Sigmoid colon (tissue), 7 donors: ENCODE measurements around the gene TBL1XR1. TPM values are rescaled to one million over a fixed set of nuclear protein-coding genes. Genes with fewer than 3 reads are reported as not detected.

Experiments
- DNase-seq: peaks from one replicate; pipeline ENCODE4 v3.0.0-alpha.2; 2019
- H3K27ac ChIP-seq, 4 donors: fragments of 200-600 bp; sonication (generic); one replicate each; pipeline ENCODE4 v1.5.1; 2016 to 2019; ENCODE audit warnings: mild to moderate bottlenecking in 1 of 4
- H3K27me3 ChIP-seq, 3 donors: fragments of 200-600 bp; sonication (generic); one replicate each; pipeline ENCODE4 v1.5.1; 2019; ENCODE audit warnings: mild to moderate bottlenecking in 1 of 3
- H3K36me3 ChIP-seq, 4 donors: fragments of 200-600 bp; sonication (generic); one replicate each; pipeline ENCODE4 v1.5.1; 2016 to 2019
- H3K4me1 ChIP-seq, 4 donors: fragments of 200-600 bp; sonication (generic); one replicate each; pipeline ENCODE4 v1.5.1; 2017 to 2019
- H3K4me3 ChIP-seq, 4 donors: fragments of 200-600 bp; sonication (generic); one replicate each; pipeline ENCODE4 v1.5.1; 2017 to 2019; ENCODE audit warnings: mild to moderate bottlenecking in 2 of 4, moderate library complexity in 1 of 4
- H3K9me3 ChIP-seq, 4 donors: fragments of 200-600 bp in 3 of 4; sonication (generic) in 3 of 4; one replicate each; pipeline versions ENCODE4 v1.5.1 to v1.6.1; 2013 to 2019
- EP300 ChIP-seq, 4 donors: sonication (generic); formaldehyde crosslinking; IDR thresholded peaks; one replicate each; pipeline ENCODE4 v1.6.1; 2017; ENCODE audit warnings: antibody characterized with exemption in 4 of 4
- POLR2A ChIP-seq, 2 donors: fragments of 450-650 bp; IDR thresholded peaks; one replicate each; pipeline ENCODE4 v1.6.1; 2016; ENCODE audit warnings: antibody characterized with exemption in 2 of 2, mild to moderate bottlenecking in 2 of 2, moderate library complexity in 2 of 2
- POLR2AphosphoS5 ChIP-seq, 4 donors: sonication (generic); formaldehyde crosslinking; IDR thresholded peaks; one replicate each; pipeline ENCODE4 v1.6.1; 2017; ENCODE audit warnings: antibody characterized with exemption in 4 of 4
- WGBS, 2 donors: extraction: QIAGEN DNeasy Blood & Tissue Kit; methylation state at CpG; one replicate each; pipeline ENCODE4 v1.1.7; 2013; 5-methylcytosine and 5-hydroxymethylcytosine counted together
- intact Hi-C: fragments of 100-400 bp; cut with DNase I; formaldehyde crosslinking; loops from one replicate; pipeline ENCODE4 v1.15.1; 2023
- polyA plus RNA-seq, 3 donors: library from polyadenylated mRNA; stranded (reverse); fragments of 200-250 nt; gene quantifications; one replicate each; pipeline ENCODE4 v1.2.3, GENCODE V29; 2013
- total RNA-seq, 4 donors: library from RNA; depleted of rRNA; stranded (reverse); fragments of >200 nt; gene quantifications; one replicate each; pipeline ENCODE4 v1.1.0, GENCODE V29; 2016
- TF ChIP-seq, protein P1 (sequence below), 4 experiments: fragments of 450-650 bp in 3 of 4; fragments of 200-600 bp in 1 of 4; IDR thresholded peaks; one replicate each; pipeline ENCODE4 v1.5.1; 2016 to 2019; ENCODE audit warnings: antibody characterized with exemption in 4 of 4, mild to moderate bottlenecking in 3 of 4, moderate library complexity in 2 of 4
- donor health status: healthy with polysubstance abuse.
- donor health status: Bipolar disorder and iron deficiency.
- donor health status: healthy.

Gene TBL1XR1
- total and polyA plus RNA-seq, 7 donors = 20.4 to 131 (median 88.9) TPM

DNA sequence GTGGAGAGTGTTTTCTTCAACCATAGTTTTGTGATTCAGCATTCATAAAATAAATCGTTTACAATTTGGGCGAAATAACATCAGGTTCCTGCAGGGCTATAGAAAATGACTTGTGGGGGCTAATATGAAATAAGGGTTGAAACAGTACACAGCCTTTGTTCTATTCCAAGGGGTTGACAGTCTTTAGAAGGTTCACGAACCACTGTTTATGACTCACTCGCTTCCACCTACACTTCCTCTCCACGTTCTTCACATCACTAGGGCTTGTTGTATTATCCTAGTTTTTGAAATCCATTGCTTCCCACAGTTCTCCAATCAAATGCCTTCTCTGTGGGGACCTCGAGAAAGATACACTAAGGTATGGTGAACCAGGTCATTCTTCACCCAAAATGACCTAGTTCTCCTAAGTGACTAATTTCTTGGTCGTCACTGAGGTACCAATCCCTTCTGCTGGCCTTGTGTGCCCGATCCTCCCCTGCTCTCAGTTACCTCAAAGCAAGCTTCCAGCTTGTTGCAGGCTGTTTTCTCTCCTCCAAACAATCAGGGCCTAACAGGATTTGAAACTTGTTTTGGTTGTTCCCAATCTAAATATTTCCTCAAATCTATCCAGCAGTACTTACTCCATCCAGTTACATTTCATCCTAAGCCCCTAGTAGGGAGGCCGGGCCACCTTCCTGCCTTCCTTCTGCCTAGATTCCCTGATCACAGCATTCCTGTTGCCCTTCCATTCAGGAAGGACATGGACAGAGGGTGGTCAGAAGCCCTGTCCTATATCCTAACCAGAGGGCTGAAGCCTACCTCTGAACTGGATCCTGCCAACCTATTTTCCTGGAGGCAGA lies 23.1 kb upstream of the TBL1XR1 start:
- Histone ChIP-seq H3K9me3 (no peaks in the 10 kb centered on the region), H3K36me3 (no peaks in the 10 kb centered on the region), H3K4me3 (no peak overlapping the region), H3K4me1 (no peaks in the 10 kb centered on the region), H3K27ac (no peak overlapping the region), H3K27me3 (no peaks in the 10 kb centered on the region)
- WGBS, 2 donors = 76 to 83% methylated on average over 9 of the region's 9 CpGs
- intact Hi-C loops = no loop called here
- DNase-seq = no peak
- no peak for TF ChIP-seq EP300 (IDR thresholded peaks at IDR 0.05)
- TF ChIP-seq POLR2AphosphoS5 (IDR thresholded peaks at IDR 0.05) = no peak
- TF ChIP-seq, protein P1, sequence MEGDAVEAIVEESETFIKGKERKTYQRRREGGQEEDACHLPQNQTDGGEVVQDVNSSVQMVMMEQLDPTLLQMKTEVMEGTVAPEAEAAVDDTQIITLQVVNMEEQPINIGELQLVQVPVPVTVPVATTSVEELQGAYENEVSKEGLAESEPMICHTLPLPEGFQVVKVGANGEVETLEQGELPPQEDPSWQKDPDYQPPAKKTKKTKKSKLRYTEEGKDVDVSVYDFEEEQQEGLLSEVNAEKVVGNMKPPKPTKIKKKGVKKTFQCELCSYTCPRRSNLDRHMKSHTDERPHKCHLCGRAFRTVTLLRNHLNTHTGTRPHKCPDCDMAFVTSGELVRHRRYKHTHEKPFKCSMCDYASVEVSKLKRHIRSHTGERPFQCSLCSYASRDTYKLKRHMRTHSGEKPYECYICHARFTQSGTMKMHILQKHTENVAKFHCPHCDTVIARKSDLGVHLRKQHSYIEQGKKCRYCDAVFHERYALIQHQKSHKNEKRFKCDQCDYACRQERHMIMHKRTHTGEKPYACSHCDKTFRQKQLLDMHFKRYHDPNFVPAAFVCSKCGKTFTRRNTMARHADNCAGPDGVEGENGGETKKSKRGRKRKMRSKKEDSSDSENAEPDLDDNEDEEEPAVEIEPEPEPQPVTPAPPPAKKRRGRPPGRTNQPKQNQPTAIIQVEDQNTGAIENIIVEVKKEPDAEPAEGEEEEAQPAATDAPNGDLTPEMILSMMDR (IDR thresholded peaks at IDR 0.05) = no peak
- TF ChIP-seq POLR2A (IDR thresholded peaks at IDR 0.05) = no peak

DNA sequence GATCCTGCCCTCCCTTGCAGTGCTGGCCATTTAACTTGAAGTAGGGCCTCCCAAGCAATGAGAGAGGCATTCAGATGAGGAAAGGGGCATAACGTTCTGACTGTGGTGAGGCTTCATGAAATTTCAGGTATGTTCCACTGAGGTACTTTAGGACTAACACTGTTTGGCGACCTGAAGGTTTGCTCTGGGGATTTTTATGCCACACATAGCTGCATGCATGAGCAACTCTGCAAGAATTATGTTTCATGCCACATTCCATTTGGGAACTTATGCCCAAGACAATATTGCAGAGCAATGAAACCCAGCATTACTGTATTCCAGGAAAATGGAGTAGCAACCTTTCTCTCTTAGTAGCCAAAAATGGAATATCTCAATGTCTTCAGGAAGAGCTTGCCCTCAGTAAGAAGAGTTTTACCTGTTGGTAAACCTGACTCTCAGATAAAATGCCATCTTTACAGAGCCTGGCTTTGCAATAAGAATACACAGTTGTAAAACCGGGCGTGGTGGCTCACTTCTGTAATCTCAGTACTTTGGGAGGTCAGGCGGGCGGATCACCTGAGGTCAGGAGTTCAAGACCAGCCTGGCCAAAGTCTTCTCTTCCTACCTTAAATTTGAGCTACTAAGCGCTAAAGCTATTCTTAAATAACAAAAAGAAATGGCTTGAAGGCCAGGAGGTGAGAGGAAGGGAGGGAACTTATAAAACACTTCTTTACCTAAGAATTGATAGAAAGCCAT lies 16.7 kb upstream of the TBL1XR1 start:
- Histone ChIP-seq H3K27me3 (no peaks in the 10 kb centered on the region), H3K27ac (no peak overlapping the region)
- intact Hi-C loops = no loop called here

DNA sequence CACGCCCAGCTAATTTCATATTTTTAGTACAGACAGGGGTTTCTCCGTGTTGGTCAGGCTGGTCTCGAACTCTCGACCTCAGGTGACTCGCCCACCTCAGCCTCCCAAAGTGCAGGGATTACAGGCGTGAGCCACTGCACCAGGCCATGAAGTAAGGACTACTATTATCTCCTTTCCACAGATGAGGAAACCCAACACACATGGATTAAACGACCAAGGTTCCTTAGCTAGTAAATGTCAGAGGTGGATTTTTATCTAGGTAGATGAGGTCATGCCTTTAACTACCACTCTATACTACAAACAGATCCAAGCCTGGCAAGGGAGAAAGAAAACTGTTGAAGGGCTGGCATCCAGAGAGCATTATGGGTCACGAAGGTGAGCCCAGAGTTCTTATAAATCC lies 15.5 kb upstream of the TBL1XR1 start:
- H3K4me1 ChIP-seq = no peaks in the 10 kb centered on the region
- intact Hi-C loops = no loop called here

More for the DNA sequence above, 16.7 kb upstream of the TBL1XR1 start:
- Histone ChIP-seq H3K4me1 (no peaks in the 10 kb centered on the region), H3K4me3 (no peak overlapping the region), H3K36me3 (no peaks in the 10 kb centered on the region), H3K9me3 (no peaks in the 10 kb centered on the region)
- TF ChIP-seq, protein P1 (IDR thresholded peaks at IDR 0.05) = no peak
- TF ChIP-seq POLR2A (IDR thresholded peaks at IDR 0.05) (no peak), POLR2AphosphoS5 (IDR thresholded peaks at IDR 0.05) (no peak), EP300 (IDR thresholded peaks at IDR 0.05) (no peak)
- DNase-seq = no peak
- WGBS, 2 donors = 34 to 74% methylated on average over 7 of the region's 7 CpGs

DNA sequence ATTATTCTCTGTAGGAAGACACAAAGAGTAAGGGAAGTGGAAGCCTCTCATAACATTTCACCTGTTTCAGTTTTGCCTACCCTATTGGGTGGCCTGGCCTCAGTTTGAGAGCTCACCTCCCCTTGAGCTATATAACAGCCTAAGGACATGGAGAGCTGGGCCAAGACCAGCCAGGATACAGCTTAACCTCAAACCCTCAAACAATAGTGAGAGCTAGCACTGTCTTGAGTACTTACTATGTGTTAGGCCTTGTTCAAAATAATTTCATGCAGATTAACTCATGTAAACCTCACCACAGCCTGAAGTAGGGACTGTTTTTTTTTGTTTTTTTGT lies 15.0 kb upstream of the TBL1XR1 start:
- Histone ChIP-seq H3K4me3 (no peak overlapping the region), H3K4me1 (no peaks in the 10 kb centered on the region), H3K36me3 (no peaks in the 10 kb centered on the region), H3K27me3 (no peaks in the 10 kb centered on the region), H3K9me3 (no peaks in the 10 kb centered on the region), H3K27ac (no peak overlapping the region)
- no peak for DNase-seq
- intact Hi-C loops = no loop called here
- no peak for TF ChIP-seq POLR2AphosphoS5 (IDR thresholded peaks at IDR 0.05)
- no peak for TF ChIP-seq EP300 (IDR thresholded peaks at IDR 0.05)
- TF ChIP-seq, protein P1 (IDR thresholded peaks at IDR 0.05) = no peak
- no peak for TF ChIP-seq POLR2A (IDR thresholded peaks at IDR 0.05)

More for the DNA sequence above, 15.5 kb upstream of the TBL1XR1 start:
- Histone ChIP-seq H3K9me3 (no peaks in the 10 kb centered on the region), H3K36me3 (no peaks in the 10 kb centered on the region), H3K4me3 (no peak overlapping the region), H3K27me3 (no peaks in the 10 kb centered on the region), H3K27ac (no peak overlapping the region)
- 50 to 88% methylated on average over 8 of the region's 8 CpGs for WGBS, 2 donors
- TF ChIP-seq POLR2AphosphoS5 (IDR thresholded peaks at IDR 0.05) = no peak
- TF ChIP-seq EP300 (IDR thresholded peaks at IDR 0.05) = no peak
- no peak for TF ChIP-seq POLR2A (IDR thresholded peaks at IDR 0.05)
- TF ChIP-seq, protein P1 (IDR thresholded peaks at IDR 0.05) = no peak
- DNase-seq = no peak
